NT2/D1 (cell line): ENCODE data around the gene HELLS.

ENCODE experiments used
- DNase-seq: peaks from one replicate; pipeline ENCODE4 v3.0.0-alpha.2; 2011; ENCODE audit warnings: low read depth, low spot score
- H3K27me3 ChIP-seq: 2 replicates; pipeline ENCODE4 v1.6.0; 2011; ENCODE audit warnings: mild to moderate bottlenecking; ENCODE audit not compliant: insufficient read length, insufficient read depth
- H3K36me3 ChIP-seq: 2 replicates; pipeline ENCODE4 v1.6.1; 2011; ENCODE audit warnings: mild to moderate bottlenecking, low read length, mixed read lengths; ENCODE audit not compliant: insufficient read depth, insufficient read length
- H3K4me1 ChIP-seq: 2 replicates; pipeline ENCODE4 v1.5.1; 2011; ENCODE audit not compliant: insufficient read depth, insufficient read length
- H3K4me3 ChIP-seq: 2 replicates; pipeline ENCODE4 v1.5.1; 2011; ENCODE audit warnings: low read depth; ENCODE audit not compliant: insufficient read length
- H3K9ac ChIP-seq: 2 replicates; pipeline ENCODE4 v1.6.0; 2011; ENCODE audit warnings: low read depth; ENCODE audit not compliant: insufficient read length
- H3K9me3 ChIP-seq: 2 replicates; pipeline ENCODE4 v1.5.1; 2011; ENCODE audit warnings: mild to moderate bottlenecking, low read length; ENCODE audit not compliant: insufficient read depth
- SUZ12 ChIP-seq: IDR thresholded peaks from 2 replicates; pipeline ENCODE4 v1.6.1; 2011; ENCODE audit not compliant: insufficient read length, insufficient read depth; ENCODE audit errors: extremely low read depth
- YY1 ChIP-seq: IDR thresholded peaks from 2 replicates; pipeline ENCODE4 v1.6.1; 2011; ENCODE audit not compliant: insufficient read length, insufficient read depth
- ZNF274 ChIP-seq: IDR thresholded peaks from 2 replicates; pipeline ENCODE4 v1.6.1; 2011; ENCODE audit warnings: mild to moderate bottlenecking, low read depth, low read length

HELLS gene

GRCh38 chr10:94571528-94571927 is 25.9 kb downstream of the HELLS start:
- peaks cover 63% of the 10 kb centered on the region for H3K36me3 ChIP-seq
- no peak for TF ChIP-seq YY1
- no peak for TF ChIP-seq ZNF274
- no peak for TF ChIP-seq SUZ12
- H3K4me1 ChIP-seq: no peaks in the 10 kb centered on the region
- no peaks in the 10 kb centered on the region for H3K9me3 ChIP-seq
- DNase-seq: no peak
- H3K9ac ChIP-seq: no peak overlapping the region
- H3K4me3 ChIP-seq: no peak overlapping the region
- no peaks in the 10 kb centered on the region for H3K27me3 ChIP-seq

GRCh38 chr10:94578790-94579189 is 33.2 kb downstream of the HELLS start:
- H3K36me3 ChIP-seq: peaks cover 70% of the 10 kb centered on the region

DNA sequence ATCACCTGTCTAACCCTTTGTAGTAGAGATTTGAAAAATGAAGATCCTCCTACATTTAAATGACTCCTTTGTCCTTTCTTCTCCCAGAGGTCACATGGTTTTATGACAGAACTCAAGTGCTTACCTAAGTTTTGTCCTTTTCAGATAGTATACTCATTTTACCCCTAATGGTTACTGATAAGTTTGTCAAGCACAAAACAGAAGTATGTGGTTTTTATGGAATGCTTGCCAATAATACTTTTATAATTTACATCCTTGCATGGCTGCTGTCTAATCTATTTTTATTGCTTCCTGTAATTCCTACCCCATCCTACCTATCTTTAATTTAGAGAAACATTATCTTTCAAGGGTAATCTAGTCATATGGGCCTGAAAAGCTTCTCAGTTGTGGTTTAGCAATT is 37.5 kb downstream of the HELLS start:
- TF ChIP-seq ZNF274 (no peak), SUZ12 (no peak), YY1 (no peak)
- H3K9ac ChIP-seq: no peak overlapping the region
- no peak for DNase-seq
- peaks cover 59% of the 10 kb centered on the region for H3K36me3 ChIP-seq
- no peak overlapping the region for H3K4me3 ChIP-seq
- H3K4me1 ChIP-seq: no peaks in the 10 kb centered on the region
- H3K9me3 ChIP-seq: no peaks in the 10 kb centered on the region
- H3K27me3 ChIP-seq: no peaks in the 10 kb centered on the region

More at GRCh38 chr10:94578790-94579189, 33.2 kb downstream of the HELLS start:
- Histone ChIP-seq H3K4me1 (no peaks in the 10 kb centered on the region), H3K9ac (no peak overlapping the region), H3K4me3 (no peak overlapping the region), H3K27me3 (no peaks in the 10 kb centered on the region), H3K9me3 (no peaks in the 10 kb centered on the region)
- no peak for TF ChIP-seq YY1
- no peak for DNase-seq

DNA sequence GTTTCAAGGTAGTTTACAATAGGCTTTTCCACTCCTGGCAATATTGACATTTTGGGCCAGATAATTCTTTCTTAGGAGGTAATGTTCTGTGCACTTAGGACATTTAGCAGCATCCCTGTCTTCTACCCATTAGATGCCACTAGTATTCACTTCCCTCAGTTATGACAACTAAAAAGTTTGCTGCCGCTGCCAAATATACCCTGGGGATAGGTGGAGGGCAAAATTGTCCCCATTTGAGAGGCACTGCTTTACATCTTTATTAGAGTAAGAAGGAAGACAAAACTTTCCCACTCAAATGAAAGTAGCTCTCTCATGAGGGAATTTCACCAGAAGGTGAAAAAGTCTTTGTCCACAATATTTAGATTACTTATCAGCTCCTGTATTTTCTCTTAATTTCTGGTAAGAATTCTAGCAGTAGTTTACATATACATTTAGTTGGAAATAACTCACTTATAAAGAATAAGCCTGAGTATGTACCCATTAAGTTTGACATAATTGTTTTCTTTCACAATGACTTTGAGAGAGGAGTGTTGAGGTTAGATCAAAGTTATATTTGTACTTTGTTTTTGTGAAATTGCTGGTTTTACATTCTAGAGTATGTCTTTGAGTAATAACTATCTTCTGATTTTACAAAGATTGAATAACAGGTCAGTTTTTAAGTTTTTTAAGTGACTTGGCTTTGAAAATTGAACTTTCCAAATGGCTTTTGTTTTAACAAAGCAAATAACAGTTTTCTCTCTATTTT is 46.0 kb downstream of the HELLS start:
- no peaks in the 10 kb centered on the region for H3K27me3 ChIP-seq
- no peaks in the 10 kb centered on the region for H3K9me3 ChIP-seq
- TF ChIP-seq YY1 (no peak), SUZ12 (no peak), ZNF274 (no peak)
- H3K4me3 ChIP-seq: no peak overlapping the region
- H3K9ac ChIP-seq: no peak overlapping the region
- no peak for DNase-seq
- H3K36me3 ChIP-seq: peaks cover 68% of the 10 kb centered on the region
- H3K4me1 ChIP-seq: no peaks in the 10 kb centered on the region

DNA sequence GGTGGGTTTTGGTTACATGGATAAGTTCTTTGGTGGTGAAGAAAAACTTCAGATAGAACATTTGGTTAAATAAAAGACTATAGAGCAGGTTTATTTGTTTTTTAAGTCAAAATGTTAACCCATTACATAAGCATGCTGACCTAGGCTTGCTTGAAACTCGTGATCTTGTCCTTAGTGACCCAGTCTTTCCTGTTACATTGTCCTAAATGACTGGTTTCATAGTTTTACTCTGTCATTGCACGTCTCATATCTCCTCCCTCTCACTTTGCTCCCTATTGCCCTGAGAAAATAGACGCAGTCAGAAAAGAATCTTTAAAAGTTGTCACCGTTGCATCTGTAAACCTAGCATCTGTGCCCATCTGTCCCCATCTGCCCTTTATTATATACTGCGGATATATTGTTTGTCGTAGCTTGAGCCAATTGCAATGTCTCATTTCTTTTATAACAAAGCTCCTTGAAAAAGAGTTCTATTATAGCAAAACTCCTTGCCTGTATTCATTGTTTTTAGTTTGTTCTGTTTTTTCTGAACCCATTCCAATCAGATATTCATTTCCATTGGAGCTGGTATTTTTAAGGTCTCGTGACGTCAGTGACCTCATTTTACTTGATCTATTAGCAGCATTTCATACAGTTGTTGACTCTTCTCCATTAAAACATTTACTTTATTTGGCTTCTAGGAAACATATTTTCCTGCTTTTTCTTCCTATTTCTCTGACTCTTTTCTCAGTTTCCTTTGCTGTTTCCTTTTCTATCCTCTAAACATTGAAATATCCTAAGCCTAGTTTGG is 57.3 kb downstream of the HELLS start:
- no peak for DNase-seq
- Histone ChIP-seq H3K27me3 (no peaks in the 10 kb centered on the region), H3K9me3 (no peaks in the 10 kb centered on the region), H3K4me1 (no peaks in the 10 kb centered on the region), H3K9ac (no peak overlapping the region), H3K4me3 (no peak overlapping the region), H3K36me3 (peaks cover 52% of the 10 kb centered on the region)
- no peak for TF ChIP-seq YY1
- TF ChIP-seq SUZ12: no peak
- no peak for TF ChIP-seq ZNF274

GRCh38 chr10:94607111-94607510 is 61.5 kb downstream of the HELLS start:
- peaks cover 50% of the 10 kb centered on the region for H3K36me3 ChIP-seq
- TF ChIP-seq SUZ12: no peak
- TF ChIP-seq YY1: no peak
- TF ChIP-seq ZNF274: no peak
- H3K4me1 ChIP-seq: no peaks in the 10 kb centered on the region
- H3K9me3 ChIP-seq: no peaks in the 10 kb centered on the region
- no peak overlapping the region for H3K9ac ChIP-seq
- no peak overlapping the region for H3K4me3 ChIP-seq
- no peak for DNase-seq
- H3K27me3 ChIP-seq: no peaks in the 10 kb centered on the region

- Histone ChIP-seq H3K36me3 (peaks cover 42% of the 10 kb centered on the region), H3K9ac (no peak overlapping the region), H3K27me3 (no peaks in the 10 kb centered on the region), H3K4me1 (no peaks in the 10 kb centered on the region), H3K9me3 (no peaks in the 10 kb centered on the region), H3K4me3 (no peak overlapping the region)
- TF ChIP-seq ZNF274 (no peak), SUZ12 (no peak), YY1 (no peak)
- no peak for DNase-seq
These were observed 63.0 kb downstream of the HELLS start for GRCh38 chr10:94608559-94608958.
